H9 (cell line): ENCODE measurements around the gene GPR180. TPM values are rescaled to one million over a fixed set of nuclear protein-coding genes. Genes with fewer than 3 reads are reported as not detected.

ENCODE experiments used
- DNase-seq: peaks from one replicate; pipeline ENCODE4 v3.0.0-alpha.2; 2017
- H2AFZ ChIP-seq: one replicate; pipeline ENCODE4 v1.6.1; 2013; ENCODE audit warnings: mild to moderate bottlenecking, low read length, control low read depth, moderate library complexity
- H2AK5ac ChIP-seq: 2 replicates; pipeline ENCODE4 v1.6.1; 2013; ENCODE audit warnings: low read length, control low read depth, mixed read lengths; ENCODE audit not compliant: insufficient read length
- H2BK120ac ChIP-seq: one replicate; pipeline ENCODE4 v1.6.1; 2013; ENCODE audit warnings: low read depth, mild to moderate bottlenecking, low read length, control low read depth, inconsistent platforms; ENCODE audit not compliant: poor library complexity, severe bottlenecking
- H2BK12ac ChIP-seq: 2 replicates; pipeline ENCODE4 v1.6.1; 2013; ENCODE audit warnings: low read length, control low read depth, mixed read lengths, low read depth; ENCODE audit not compliant: insufficient read length
- H2BK15ac ChIP-seq: 2 replicates; pipeline ENCODE4 v1.6.1; 2013; ENCODE audit warnings: low read depth, low read length, control low read depth
- H2BK20ac ChIP-seq: one replicate; pipeline ENCODE4 v1.6.1; 2013; ENCODE audit warnings: low read depth, mild to moderate bottlenecking, low read length, control low read depth, inconsistent platforms; ENCODE audit not compliant: poor library complexity, severe bottlenecking
- H2BK5ac ChIP-seq: 2 replicates; pipeline ENCODE4 v1.6.1; 2013; ENCODE audit warnings: low read length, control low read depth, mixed read lengths; ENCODE audit not compliant: insufficient read length
- H3K14ac ChIP-seq: 2 replicates; pipeline ENCODE4 v1.6.1; 2013; ENCODE audit warnings: low read length, control low read depth; ENCODE audit not compliant: insufficient read depth
- H3K18ac ChIP-seq: 2 replicates; pipeline ENCODE4 v1.6.1; 2013; ENCODE audit warnings: low read depth, mild to moderate bottlenecking, mixed read lengths, low read length, control low read depth; ENCODE audit not compliant: insufficient read length
- H3K23ac ChIP-seq: 2 replicates; pipeline ENCODE4 v1.6.1; 2013; ENCODE audit warnings: low read length, control low read depth, mixed read lengths, low read depth; ENCODE audit not compliant: insufficient read length
- H3K23me2 ChIP-seq: 2 replicates; pipeline ENCODE4 v1.6.1; 2013; ENCODE audit warnings: low read depth, mild to moderate bottlenecking, mixed read lengths, low read length, control low read depth; ENCODE audit not compliant: insufficient read length, poor library complexity, severe bottlenecking
- H3K27ac ChIP-seq: 2 replicates; pipeline ENCODE4 v1.5.1; 2013; ENCODE audit warnings: low read length, control low read depth, mixed read lengths, low read depth; ENCODE audit not compliant: insufficient read length
- H3K27me3 ChIP-seq: 2 replicates; pipeline ENCODE4 v1.6.1; 2013; ENCODE audit warnings: low read length, control low read depth, inconsistent platforms; ENCODE audit not compliant: insufficient read depth
- H3K4ac ChIP-seq: 2 replicates; pipeline ENCODE4 v1.6.1; 2013; ENCODE audit warnings: low read depth, mild to moderate bottlenecking, control low read depth, inconsistent platforms, low read length, moderate library complexity
- H3K4me1 ChIP-seq: 2 replicates; pipeline ENCODE4 v1.6.1; 2013; ENCODE audit warnings: low read length, control low read depth, inconsistent platforms; ENCODE audit not compliant: insufficient read depth
- H3K4me2 ChIP-seq: 2 replicates; pipeline ENCODE4 v1.6.1; 2013; ENCODE audit warnings: low read length, control low read depth, mixed read lengths; ENCODE audit not compliant: insufficient read length, insufficient read depth
- H3K56ac ChIP-seq: 2 replicates; pipeline ENCODE4 v1.6.1; 2013; ENCODE audit warnings: low read depth, mild to moderate bottlenecking, mixed read lengths, low read length, control low read depth; ENCODE audit not compliant: insufficient read length
- H3K79me1 ChIP-seq: 2 replicates; pipeline ENCODE4 v1.6.1; 2013; ENCODE audit warnings: low read depth, mild to moderate bottlenecking, moderate library complexity, low read length, control low read depth, inconsistent platforms; ENCODE audit not compliant: insufficient read depth, poor library complexity, severe bottlenecking
- H3K79me2 ChIP-seq: 2 replicates; pipeline ENCODE4 v1.6.1; 2013; ENCODE audit warnings: low read length, control low read depth, inconsistent platforms; ENCODE audit not compliant: insufficient read depth
- H3K9ac ChIP-seq: 2 replicates; pipeline ENCODE4 v1.6.1; 2013; ENCODE audit warnings: low read length, control low read depth, mixed read lengths; ENCODE audit not compliant: insufficient read length; ENCODE audit errors: extremely low read depth
- H3K9me3 ChIP-seq: one replicate; pipeline ENCODE4 v1.6.1; 2013; ENCODE audit warnings: low read depth, low read length, inconsistent platforms; ENCODE audit not compliant: control insufficient read depth
- H3T11ph ChIP-seq: one replicate; pipeline ENCODE4 v1.6.1; 2013; ENCODE audit warnings: mild to moderate bottlenecking, low read length, control low read depth, inconsistent platforms
- H4K20me1 ChIP-seq: one replicate; pipeline ENCODE4 v1.6.1; 2013; ENCODE audit not compliant: control insufficient read depth, insufficient read length, insufficient read depth
- H4K5ac ChIP-seq: 2 replicates; pipeline ENCODE4 v1.6.1; 2013; ENCODE audit warnings: low read depth, mild to moderate bottlenecking, mixed read lengths, low read length, control low read depth; ENCODE audit not compliant: insufficient read length
- H4K8ac ChIP-seq: replicated peaks from 2 replicates; pipeline ENCODE4 v1.6.1; 2013; ENCODE audit warnings: low read length, control low read depth, mixed read lengths, low read depth; ENCODE audit not compliant: insufficient read length
- H4K91ac ChIP-seq: 2 replicates; pipeline ENCODE4 v1.6.1; 2013; ENCODE audit warnings: low read depth, mild to moderate bottlenecking, moderate library complexity, mixed read lengths, low read length, control low read depth; ENCODE audit not compliant: insufficient read length
- H3K27ac Mint-ChIP-seq, 3 experiments: 2 replicates in 2 of 3; 3 replicates in 1 of 3; pipeline ENCODE4 v1.8.0; 2020 to 2021; ENCODE audit warnings: mixed read lengths in 3 of 3, mild to moderate bottlenecking in 1 of 3, moderate library complexity in 1 of 3
- H3K27me3 Mint-ChIP-seq: 2 replicates; pipeline ENCODE4 v1.8.0; 2021; ENCODE audit warnings: low read depth, mild to moderate bottlenecking, moderate library complexity, mixed read lengths
- H3K36me3 Mint-ChIP-seq, 3 experiments: 2 replicates in 2 of 3; 3 replicates in 1 of 3; pipeline ENCODE4 v1.8.0; 2020 to 2021; ENCODE audit warnings: low read depth in 3 of 3, mixed read lengths in 3 of 3; ENCODE audit not compliant: insufficient read depth in 1 of 3
- H3K4me1 Mint-ChIP-seq, 2 experiments: 2 replicates each; pipeline ENCODE4 v1.8.0; 2020; ENCODE audit warnings: mixed read lengths in 2 of 2
- H3K4me3 Mint-ChIP-seq, 2 experiments: 2 replicates in 1 of 2; 3 replicates in 1 of 2; pipeline ENCODE4 v1.8.0; 2020 to 2021; ENCODE audit warnings: mild to moderate bottlenecking in 2 of 2, mixed read lengths in 2 of 2, moderate library complexity in 1 of 2
- H3K9me3 Mint-ChIP-seq, 2 experiments: 2 replicates in 1 of 2; 3 replicates in 1 of 2; pipeline ENCODE4 v1.8.0; 2020; ENCODE audit warnings: mild to moderate bottlenecking in 2 of 2, mixed read lengths in 2 of 2, moderate library complexity in 1 of 2
- CTCF ChIP-seq: fragments of 200-600 bp; sonication (generic); conservative IDR thresholded peaks from 3 replicates; pipeline ENCODE4 v1.8.0; 2021; ENCODE audit warnings: antibody characterized with exemption, mild to moderate bottlenecking
- WGBS: extraction: QIAGEN DNeasy Blood & Tissue Kit; methylation state at CpG from one replicate; pipeline ENCODE4 v1.1.7; 2013; ENCODE audit warnings: missing lambda C conversion rate, low lambda C conversion rate, mixed read lengths; ENCODE audit not compliant: insufficient read length; ENCODE audit errors: extremely low coverage; 5-methylcytosine and 5-hydroxymethylcytosine counted together
- total RNA-seq: library from RNA; stranded (reverse); gene quantifications from 2 replicates; pipeline ENCODE4 v1.2.1, GENCODE V29; 2021

GPR180 gene
- total RNA-seq, 1 experiment from 2014 or later = 5.1 TPM

GRCh38 chr13:94586371-94586770, 15.3 kb upstream of the GPR180 start:
- H4K5ac ChIP-seq = no peak overlapping the region
- H3K79me1 ChIP-seq = no peaks in the 10 kb centered on the region
- no peaks in the 10 kb centered on the region for H3K79me2 ChIP-seq
- H4K8ac ChIP-seq = no peak overlapping the region
- no peaks in the 10 kb centered on the region for H3K27me3 ChIP-seq
- H3K4ac ChIP-seq = no peak overlapping the region
- Mint-ChIP-seq H3K27me3 (no peaks in the 10 kb centered on the region), H3K9me3 (peaks cover 0 to 2% of the 10 kb centered on the region in 2 experiments; a peak in 1 of 5 replicates), H3K4me3 (no peak overlapping the region), H3K4me1 (no peaks in the 10 kb centered on the region), H3K27ac (no peak overlapping the region), H3K36me3 (peaks cover 38 to 69% (median 62%) of the 10 kb centered on the region in 3 experiments)
- no peak overlapping the region for H3K4me2 ChIP-seq
- no peak overlapping the region for H3K56ac ChIP-seq
- H3K14ac ChIP-seq = no peak overlapping the region
- H4K20me1 ChIP-seq = no peaks in the 10 kb centered on the region
- no peak overlapping the region for H2BK15ac ChIP-seq
- WGBS = no CpG with 5 or more reads among the region's 7 CpGs
- H3K23me2 ChIP-seq = no peaks in the 10 kb centered on the region
- H3K27ac ChIP-seq = no peak overlapping the region
- H2BK120ac ChIP-seq = no peak overlapping the region
- no peak overlapping the region for H3K9ac ChIP-seq
- no peaks in the 10 kb centered on the region for H3K9me3 ChIP-seq
- H2BK20ac ChIP-seq = no peak overlapping the region
- no peak overlapping the region for H2AK5ac ChIP-seq
- H3K4me1 ChIP-seq = no peaks in the 10 kb centered on the region
- no peak for DNase-seq
- H3K18ac ChIP-seq = no peak overlapping the region
- H2BK12ac ChIP-seq = no peak overlapping the region
- no peak overlapping the region for H4K91ac ChIP-seq
- no peak overlapping the region for H3T11ph ChIP-seq
- no peak overlapping the region for H2AFZ ChIP-seq
- no peak overlapping the region for H2BK5ac ChIP-seq
- TF ChIP-seq CTCF = no peak
- H3K23ac ChIP-seq = no peak overlapping the region
